Testis (tissue), 3 donors: ENCODE results near the gene BACH2. TPM values are rescaled to one million over a fixed set of nuclear protein-coding genes. Genes with fewer than 3 reads are reported as not detected.

Experiments used
- DNase-seq: peaks from one replicate; pipeline ENCODE4 v3.0.0-alpha.2; 2019
- H3K27ac ChIP-seq, 2 donors: fragments of 200-600 bp; sonication (generic); one replicate each; pipeline ENCODE4 v1.5.1; 2019
- H3K27me3 ChIP-seq: fragments of 200-600 bp; sonication (generic); one replicate; pipeline ENCODE4 v1.5.1; 2019
- H3K36me3 ChIP-seq: fragments of 200-600 bp; sonication (generic); one replicate; pipeline ENCODE4 v1.5.1; 2017; ENCODE audit warnings: low read depth; ENCODE audit errors: missing control alignments
- H3K4me1 ChIP-seq: fragments of 200-600 bp; sonication (generic); one replicate; pipeline ENCODE4 v1.5.1; 2019
- H3K4me3 ChIP-seq, 2 donors: fragments of 200-600 bp; sonication (generic); one replicate each; pipeline ENCODE4 v1.5.1; 2017 to 2019
- H3K9me3 ChIP-seq: fragments of 200-600 bp; sonication (generic); one replicate; pipeline ENCODE4 v1.5.1; 2017
- CTCF ChIP-seq, 3 experiments: fragments of 450-650 bp in 2 of 3; fragments of 200-600 bp in 1 of 3; sonication (generic) in 1 of 3; IDR thresholded peaks; one replicate each; pipeline ENCODE4 v1.5.1; 2016 to 2019; ENCODE audit warnings: antibody characterized with exemption in 3 of 3, mild to moderate bottlenecking in 2 of 3, moderate library complexity in 1 of 3
- POLR2A ChIP-seq: fragments of 450-650 bp; IDR thresholded peaks from one replicate; pipeline ENCODE4 v1.6.1; 2017; ENCODE audit warnings: antibody characterized with exemption, mild to moderate bottlenecking, moderate library complexity
- WGBS, 2 donors: methylation state at CpG; one replicate each; pipeline ENCODE4 v1.1.5; 2018; 5-methylcytosine and 5-hydroxymethylcytosine counted together
- intact Hi-C: fragments of 100-400 bp; cut with DNase I; formaldehyde crosslinking; loops from one replicate; pipeline ENCODE4 v1.15.1; 2023; ENCODE audit warnings: low total_unique reads
- polyA plus RNA-seq: library from polyadenylated mRNA; stranded (reverse); fragments of 350-450 nt; fragmentation: Illumina TruSeq; extraction: RNeasy Lipid Tissue Mini Kit (QIAGEN cat#74804); gene quantifications from one replicate; pipeline ENCODE4 v1.2.3, GENCODE V29; 2014; ENCODE audit warnings: low read depth, low replicate concordance; ENCODE audit not compliant: insufficient read depth
- total RNA-seq, 2 donors: library from RNA; depleted of rRNA; stranded (reverse); fragments of >200 nt; gene quantifications; one replicate each; pipeline ENCODE4 v1.2.3, GENCODE V29; 2016

BACH2 gene
- total and polyA plus RNA-seq, 3 donors from 2014 or later: 5.0 to 8.3 (median 6.5) TPM

- 93 to 96% methylated on average over 5 of the region's 5 CpGs for WGBS, 2 donors
- H3K27ac ChIP-seq: no peak overlapping the region
- H3K9me3 ChIP-seq: no peaks in the 10 kb centered on the region
- no peaks in the 10 kb centered on the region for H3K27me3 ChIP-seq
- no peak overlapping the region for H3K4me3 ChIP-seq
- DNase-seq: no peak
- intact Hi-C loops: no loop called here
- no peaks in the 10 kb centered on the region for H3K4me1 ChIP-seq
- H3K36me3 ChIP-seq: no peaks in the 10 kb centered on the region
- TF ChIP-seq POLR2A (no peak), CTCF (IDR thresholded peaks at IDR 0.05) (no peak)
Observed at GRCh38 chr6:90003069-90003795, 293.4 kb downstream of the BACH2 start.

- Histone ChIP-seq H3K27me3 (no peaks in the 10 kb centered on the region), H3K9me3 (no peaks in the 10 kb centered on the region), H3K4me1 (no peaks in the 10 kb centered on the region), H3K27ac (no peak overlapping the region), H3K4me3 (no peak overlapping the region), H3K36me3 (no peaks in the 10 kb centered on the region)
- no peak for TF ChIP-seq CTCF (IDR thresholded peaks at IDR 0.05)
- TF ChIP-seq POLR2A: no peak
- WGBS, 2 donors: 89 to 92% methylated on average over 5 of the region's 5 CpGs
- DNase-seq: no peak
- intact Hi-C loops: no loop called here
Observed at GRCh38 chr6:90000864-90001731, 295.5 kb downstream of the BACH2 start.

- intact Hi-C loops: no loop called here
- H3K27ac ChIP-seq: no peak overlapping the region
- H3K9me3 ChIP-seq: no peaks in the 10 kb centered on the region
- no peaks in the 10 kb centered on the region for H3K4me1 ChIP-seq
- no peak for TF ChIP-seq POLR2A
- TF ChIP-seq CTCF (IDR thresholded peaks at IDR 0.05): no peak
- H3K27me3 ChIP-seq: no peaks in the 10 kb centered on the region
- DNase-seq: no peak
- no peak overlapping the region for H3K4me3 ChIP-seq
- 85 to 86% methylated on average over 8 of the region's 8 CpGs for WGBS, 2 donors
- H3K36me3 ChIP-seq: no peaks in the 10 kb centered on the region
Observed at GRCh38 chr6:89999945-90000825, 296.5 kb downstream of the BACH2 start.

GRCh38 chr6:89999154-89999553 is 297.5 kb downstream of the BACH2 start:
- H3K4me3 ChIP-seq: no peak overlapping the region
- intact Hi-C loops: no loop called here
- no peaks in the 10 kb centered on the region for H3K36me3 ChIP-seq
- H3K27ac ChIP-seq: no peak overlapping the region
- no peaks in the 10 kb centered on the region for H3K4me1 ChIP-seq
- no peaks in the 10 kb centered on the region for H3K27me3 ChIP-seq
- no peak for TF ChIP-seq CTCF (IDR thresholded peaks at IDR 0.05)
- no peak for TF ChIP-seq POLR2A
- WGBS, 2 donors: 39 to 57% methylated on average over 4 of the region's 4 CpGs
- H3K9me3 ChIP-seq: no peaks in the 10 kb centered on the region
- peak; percentile 27 for DNase-seq
